ENCODE measurements around the gene MYH9.
A peak's percentile ranks its signal among the peaks of the same experiment; 100 is the strongest.

The MYH9 gene

DNA sequence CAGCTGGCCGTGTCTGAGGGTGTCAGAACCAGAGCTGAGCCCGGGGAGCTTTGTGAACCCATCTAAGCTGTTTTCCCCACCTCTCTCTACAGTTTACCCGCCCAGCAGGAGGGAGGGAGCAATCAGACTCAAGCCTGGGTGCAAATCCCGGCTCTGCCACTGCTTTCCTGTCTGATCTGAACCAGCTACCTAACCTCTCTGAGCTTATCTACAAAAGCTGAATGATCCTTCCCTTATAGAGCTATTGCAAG is 148.7 kb downstream of the MYH9 start:
- DNase-seq: no peak

DNA sequence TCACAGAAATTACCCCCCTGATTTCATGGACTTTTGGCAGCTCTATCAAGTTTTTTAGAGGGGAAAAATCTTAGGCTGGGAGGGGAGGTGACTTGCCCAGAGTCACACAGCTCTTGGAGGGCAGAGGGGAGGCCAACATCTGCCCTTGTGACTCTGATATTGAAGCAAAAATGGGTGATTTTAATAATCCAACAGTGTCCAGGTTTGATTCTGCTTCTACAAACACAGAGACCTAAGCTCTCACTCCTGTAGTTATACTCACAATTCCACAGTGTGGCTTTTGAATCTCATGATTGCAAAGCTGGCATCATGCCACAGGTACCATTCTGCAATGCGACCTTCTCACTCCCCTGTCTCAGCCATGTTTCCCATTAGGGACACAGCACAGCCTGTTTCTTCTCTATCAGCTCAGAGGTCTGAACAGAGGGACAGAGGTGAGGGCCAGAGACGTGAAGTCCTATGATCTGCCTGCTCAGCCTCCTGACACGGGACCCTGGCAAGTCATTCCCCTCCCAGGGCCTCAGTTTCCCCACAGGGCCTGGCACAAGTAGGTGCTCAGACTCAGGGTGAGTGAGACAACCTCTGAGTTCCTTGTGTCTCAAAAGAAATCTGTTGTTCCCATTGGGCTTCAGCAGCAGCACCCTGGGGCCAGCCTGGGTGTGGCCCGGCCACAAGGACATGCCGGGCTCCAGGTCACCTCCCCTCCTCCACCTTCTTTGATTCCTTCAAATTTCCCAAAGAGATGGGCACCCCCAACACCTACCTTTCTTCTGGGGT is 149.2 kb downstream of the MYH9 start:
- peak; percentile 33 for DNase-seq

DNA sequence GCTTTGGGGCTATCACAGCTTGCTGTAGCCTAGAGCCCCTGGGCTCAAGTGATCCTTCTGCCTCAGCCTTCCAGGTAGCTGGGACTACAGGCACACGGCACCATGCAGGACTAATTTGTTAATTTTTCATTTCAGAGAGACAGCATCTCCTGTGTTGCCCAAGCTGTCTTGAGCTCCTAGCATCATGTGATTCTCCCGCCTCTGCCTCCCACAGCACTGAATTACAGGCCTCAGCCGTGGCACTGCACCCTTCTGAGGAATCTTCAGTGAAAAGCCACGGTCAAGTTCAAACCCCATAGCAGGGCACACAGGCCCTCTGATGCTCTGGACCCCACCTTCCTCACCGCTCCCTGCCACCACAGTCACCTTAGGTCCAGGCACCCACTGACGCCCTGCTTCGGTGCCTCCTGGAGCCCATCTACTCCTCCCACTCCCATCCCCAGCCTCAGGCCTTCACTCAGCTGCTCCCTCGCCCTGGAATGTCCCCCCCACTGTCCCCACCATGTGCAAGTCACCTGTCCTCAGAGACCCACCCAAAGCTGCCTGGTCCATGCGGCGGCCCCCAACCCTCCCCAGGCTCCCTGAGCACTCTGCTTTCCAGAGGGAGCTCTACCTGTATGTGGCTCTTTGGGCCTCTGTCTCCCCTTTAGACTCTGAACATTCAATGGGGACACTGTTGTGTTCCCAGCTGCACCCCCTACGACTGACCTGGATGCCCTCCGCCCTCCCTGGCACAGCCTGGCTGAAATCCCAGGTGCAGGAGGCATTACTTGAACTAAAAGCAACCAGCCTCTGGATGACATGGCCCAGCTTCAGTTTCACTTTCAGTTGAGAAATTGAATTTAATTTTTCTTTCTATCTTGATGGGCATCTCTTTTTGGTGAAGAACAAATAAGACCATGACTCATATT is 150.1 kb downstream of the MYH9 start:
- peak; percentile 18 for DNase-seq

DNA sequence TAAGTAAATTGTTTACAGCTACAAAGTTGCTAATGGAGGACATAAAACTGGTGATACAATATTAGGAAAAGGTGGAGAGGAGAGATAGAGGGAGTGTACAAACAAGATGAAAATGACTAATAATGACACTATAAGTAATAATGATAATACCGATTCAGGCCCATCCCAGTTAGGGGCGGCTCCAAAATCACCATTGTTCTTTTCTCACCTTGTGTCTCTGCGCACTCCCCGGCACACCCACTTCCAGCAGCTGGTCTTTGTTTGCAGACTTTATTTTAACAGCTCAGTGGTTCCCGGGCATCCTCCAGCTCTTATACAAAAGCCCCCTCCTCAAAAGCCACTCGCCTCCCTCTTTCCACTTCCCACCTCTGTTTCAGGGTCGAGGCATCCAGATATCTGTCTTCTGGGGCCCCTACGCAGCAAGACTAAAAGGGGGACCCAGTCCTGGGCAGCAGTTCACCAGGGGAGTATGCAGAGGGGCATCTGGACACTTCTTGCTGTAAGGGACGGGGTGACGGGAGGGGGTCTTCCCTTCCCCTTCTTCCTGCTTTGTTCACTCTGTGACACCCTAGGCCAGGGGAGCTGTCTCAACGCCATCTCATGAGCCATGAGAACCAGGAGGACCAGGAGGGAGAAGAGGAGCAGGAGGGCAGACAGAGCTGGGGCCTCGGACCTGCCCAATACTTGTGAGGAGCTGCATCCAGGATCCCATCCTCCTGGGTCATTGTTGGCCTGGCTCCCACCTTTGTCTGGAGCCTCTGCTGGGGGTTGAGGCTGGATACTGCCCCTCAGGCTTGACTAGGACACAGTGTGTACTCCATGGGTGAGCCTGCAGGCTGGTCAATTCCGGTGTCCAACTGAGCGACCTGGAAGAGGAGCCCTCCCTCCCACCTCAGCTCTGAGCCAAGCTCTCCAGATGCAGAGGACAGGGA is 151.1 kb downstream of the MYH9 start:
- no peak for DNase-seq

DNA sequence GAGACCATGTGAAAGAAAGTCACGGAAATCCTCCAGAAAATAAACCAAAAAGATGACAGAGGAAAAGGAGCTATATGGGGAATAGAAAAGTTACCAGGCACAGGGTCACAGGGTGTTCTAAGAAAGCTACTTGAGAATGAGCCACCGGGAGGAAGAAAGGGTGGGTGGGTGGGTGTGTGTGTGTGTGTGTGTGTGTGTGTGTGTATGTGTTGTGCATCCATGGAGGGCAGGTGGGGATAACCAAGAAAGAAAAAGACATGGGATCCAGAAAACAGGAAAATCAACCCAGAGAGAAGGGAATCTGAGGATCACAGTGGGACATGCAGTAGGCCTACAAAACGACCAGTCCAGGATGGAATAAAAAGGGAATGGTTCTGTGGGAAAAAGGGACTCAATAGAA is 152.2 kb downstream of the MYH9 start:
- no peak for DNase-seq

DNA sequence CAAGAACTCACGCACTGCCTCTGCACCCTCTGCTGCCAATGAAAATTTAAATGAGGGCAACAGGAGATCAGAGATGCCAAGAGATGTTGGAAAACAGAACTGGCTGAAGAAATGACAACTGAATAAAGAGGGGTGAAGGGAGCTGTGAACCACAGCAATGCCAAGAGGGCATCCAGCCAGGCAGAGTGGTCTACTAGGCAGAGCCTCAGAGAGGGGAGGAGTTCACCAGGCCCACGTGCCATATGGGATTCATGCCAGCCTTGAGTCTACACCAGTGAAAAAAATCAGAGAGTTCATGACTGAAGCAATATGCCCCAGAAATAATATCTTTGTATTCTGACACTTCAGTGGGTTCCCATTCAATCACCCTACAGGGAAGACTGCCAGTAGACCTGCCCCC is 152.8 kb downstream of the MYH9 start:
- DNase-seq: no peak

DNA sequence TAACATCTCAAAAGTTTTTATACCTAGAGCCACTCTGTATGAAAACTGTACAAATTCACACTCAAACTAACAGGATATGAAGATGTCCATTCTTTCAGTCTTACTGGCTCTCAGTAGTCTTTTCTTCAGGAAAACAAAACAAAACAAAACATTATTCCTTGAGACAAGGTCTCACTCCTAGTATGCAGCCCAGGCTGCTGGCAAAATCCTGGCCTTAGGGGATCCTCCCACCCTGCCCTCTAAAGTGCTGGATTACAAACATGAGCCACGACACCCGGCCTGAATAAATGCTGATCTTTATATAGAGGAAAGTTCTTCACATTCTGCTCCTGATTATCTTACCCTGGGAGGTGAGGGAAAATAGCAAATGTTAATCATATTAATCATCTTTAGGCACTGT is 153.6 kb downstream of the MYH9 start:
- no peak for DNase-seq

DNA sequence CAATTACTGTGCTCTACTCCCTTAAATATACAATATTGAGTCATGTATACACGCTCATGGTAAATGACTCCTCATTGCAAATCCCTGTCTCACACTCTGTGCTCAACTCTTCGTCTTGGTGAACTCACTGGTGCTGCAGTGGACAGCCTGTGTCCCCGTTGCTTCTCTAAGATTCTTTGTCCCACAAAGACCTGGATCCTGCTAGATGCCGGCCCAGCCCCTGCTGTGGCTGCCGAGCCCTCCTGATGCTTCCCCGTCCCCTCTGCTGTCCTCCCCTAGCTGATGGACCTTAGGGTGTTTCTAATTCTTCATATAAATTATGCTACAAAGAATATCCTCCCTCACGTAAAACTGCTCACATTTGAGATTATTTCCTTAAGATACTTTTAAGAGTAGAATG is 154.0 kb downstream of the MYH9 start:
- no peak for DNase-seq

DNA sequence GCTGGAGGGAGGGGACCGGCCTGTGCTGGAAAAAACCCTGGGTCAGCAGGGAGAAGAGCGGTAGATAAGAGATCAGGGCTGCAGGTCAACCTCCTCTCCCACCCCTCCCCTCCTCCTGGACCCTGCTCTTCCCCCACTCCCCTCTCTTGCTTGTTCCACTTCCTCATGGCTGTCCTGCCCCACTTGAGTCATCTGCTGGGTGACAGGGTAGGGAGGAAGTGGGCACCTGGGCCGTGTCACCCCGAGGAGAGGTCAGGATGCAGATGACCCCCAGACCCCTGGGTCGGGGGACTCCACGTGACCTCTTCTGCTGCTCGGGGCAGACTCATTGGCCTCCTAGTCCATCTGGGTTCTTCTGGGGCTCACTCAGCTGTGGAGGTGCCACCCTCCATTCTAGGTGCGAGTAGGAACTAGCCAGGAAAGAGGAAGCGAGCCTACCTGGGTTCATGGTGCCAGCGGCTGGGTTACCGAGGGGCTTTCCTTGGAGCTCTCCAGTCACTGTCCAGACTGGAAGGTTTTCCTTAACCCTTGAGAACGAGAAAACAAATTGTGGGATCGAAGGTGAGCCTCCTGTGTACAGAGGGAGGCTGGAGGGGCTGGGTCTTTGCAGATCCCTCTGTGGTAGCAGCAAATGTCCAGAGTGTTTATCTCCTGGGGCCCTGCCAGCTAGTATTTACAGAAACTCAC is 154.9 kb downstream of the MYH9 start:
- DNase-seq: no peak
